ENCODE data around the gene DIP2C. TPM values are rescaled to one million over a fixed set of nuclear protein-coding genes. Genes with fewer than 3 reads are reported as not detected.
"Not testable (repeated sequence)": the region's sequence is repeated elsewhere in the genome, so short reads cannot be mapped to it uniquely, and the experiment has no call there.

DIP2C gene
- total RNA-seq, 6 experiments from 2014 or later = 23.2 to 28.9 (median 26.3) TPM

GRCh38 chr10:661597-662222 is 27.8 kb downstream of the DIP2C start:
- Mint-ChIP-seq H3K4me1 (ENCODE audit: low read depth) (peaks cover 44% of the 10 kb centered on the region), H3K36me3 (ENCODE audit: low read depth) (no peaks in the 10 kb centered on the region), H3K9me3 (no peaks in the 10 kb centered on the region), H3K27ac (peak overlapping the region; percentile 63), H3K27me3 (ENCODE audit: insufficient read depth) (no peaks in the 10 kb centered on the region; the same call in 1 of the 2 replicates), H3K4me3 (no peak overlapping the region; the same call in 1 of the 2 replicates)
- no peak for TF ChIP-seq CTCF (IDR thresholded peaks at IDR 0.05)
- DNase-seq = no peak

GRCh38 chr10:660970-661596 is 28.4 kb downstream of the DIP2C start:
- Mint-ChIP-seq H3K4me1 (ENCODE audit: low read depth) (peaks cover 44% of the 10 kb centered on the region), H3K9me3 (no peaks in the 10 kb centered on the region), H3K27me3 (ENCODE audit: insufficient read depth) (no peaks in the 10 kb centered on the region; the same call in 1 of the 2 replicates), H3K27ac (peak overlapping the region; percentile 96), H3K4me3 (peak overlapping the region; percentile 43; the same call in 1 of the 2 replicates), H3K36me3 (ENCODE audit: low read depth) (no peaks in the 10 kb centered on the region)
- DNase-seq = no peak
- TF ChIP-seq CTCF (IDR thresholded peaks at IDR 0.05) = no peak

- H3K4me3 Mint-ChIP-seq = peak overlapping the region; percentile 43; the same call in 1 of the 2 replicates
- TF ChIP-seq CTCF (IDR thresholded peaks at IDR 0.05) = no peak
- peak overlapping the region; percentile 96 for H3K27ac Mint-ChIP-seq
- H3K36me3 Mint-ChIP-seq (ENCODE audit: low read depth) = no peaks in the 10 kb centered on the region
- peaks cover 44% of the 10 kb centered on the region for H3K4me1 Mint-ChIP-seq (ENCODE audit: low read depth)
- DNase-seq = no peak
- no peaks in the 10 kb centered on the region for H3K27me3 Mint-ChIP-seq (ENCODE audit: insufficient read depth)
- no peaks in the 10 kb centered on the region for H3K9me3 Mint-ChIP-seq
Measured at GRCh38 chr10:660413-660969, 29.0 kb downstream of the DIP2C start.

GRCh38 chr10:659688-660141 is 29.8 kb downstream of the DIP2C start:
- Mint-ChIP-seq H3K4me1 (ENCODE audit: low read depth) (peaks cover 44% of the 10 kb centered on the region), H3K36me3 (ENCODE audit: low read depth) (no peaks in the 10 kb centered on the region), H3K27ac (peak overlapping the region; percentile 96), H3K27me3 (ENCODE audit: insufficient read depth) (no peaks in the 10 kb centered on the region), H3K4me3 (peak overlapping the region; percentile 78), H3K9me3 (no peaks in the 10 kb centered on the region)
- peak; percentile 71 for DNase-seq
- TF ChIP-seq CTCF (IDR thresholded peaks at IDR 0.05) = no peak

- H3K27me3 Mint-ChIP-seq (ENCODE audit: insufficient read depth); H3K4me3 Mint-ChIP-seq; H3K36me3 Mint-ChIP-seq (ENCODE audit: low read depth); DNase-seq; H3K27ac Mint-ChIP-seq; H3K9me3 Mint-ChIP-seq: not testable (repeated sequence)
- peaks cover 43% of the 10 kb centered on the region for H3K4me1 Mint-ChIP-seq (ENCODE audit: low read depth)
Measured at GRCh38 chr10:657816-658350, 31.6 kb downstream of the DIP2C start.

All from HFFc6 (cell line).